ENCODE measurements around the gene RAE1.

Gene RAE1

DNA sequence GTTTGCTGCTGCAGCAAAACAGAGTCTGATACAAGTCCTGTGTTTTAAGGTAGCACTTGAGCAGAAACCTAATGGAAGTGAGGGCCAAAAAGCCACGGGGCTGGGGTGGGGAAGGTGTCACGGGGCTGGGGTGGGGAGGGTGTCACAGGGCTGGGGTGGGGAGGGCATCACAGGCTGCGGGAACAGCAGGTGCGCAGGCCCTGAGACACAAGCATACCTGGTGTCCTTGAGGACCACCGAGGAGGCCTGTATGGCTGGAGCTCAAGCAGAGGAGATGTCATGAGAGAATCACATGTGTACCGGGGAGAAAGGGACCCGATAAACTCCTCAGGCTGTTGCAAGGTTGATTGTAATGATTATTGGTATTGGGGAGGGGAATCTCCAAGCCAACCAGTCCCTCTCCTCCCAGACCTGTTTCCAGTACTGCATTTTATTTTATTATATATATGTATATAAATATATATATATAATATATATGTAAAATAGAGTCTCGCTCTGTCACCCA is 35.0 kb upstream of the RAE1 start:
- Histone ChIP-seq H3K4me2 (ENCODE audit: low read depth, low read length) (no peak overlapping the region), H3K4me3 (ENCODE audit: low read length) (no peak overlapping the region), H3K27me3 (replicated peaks; ENCODE audit: insufficient read depth, low read length) (peaks cover 19% of the 10 kb centered on the region), H2AFZ (ENCODE audit: low read length) (no peak overlapping the region), H3K9ac (ENCODE audit: low read length) (no peak overlapping the region), H3K9me2 (replicated peaks; ENCODE audit: insufficient read depth, low read length) (no peaks in the 10 kb centered on the region), H3K79me2 (ENCODE audit: low read length) (no peaks in the 10 kb centered on the region), H3K27ac (ENCODE audit: low read length) (no peak overlapping the region), H3K9me3 (replicated peaks; ENCODE audit: insufficient read depth, low read length) (no peaks in the 10 kb centered on the region), H3F3A (ENCODE audit: insufficient read depth, low read length) (no peaks in the 10 kb centered on the region), H4K20me1 (ENCODE audit: insufficient read depth, low read length) (no peaks in the 10 kb centered on the region), H3K4me1 (ENCODE audit: low read length) (no peaks in the 10 kb centered on the region), H3K36me3 (replicated peaks; ENCODE audit: insufficient read depth, low read length) (no peaks in the 10 kb centered on the region)
- no peak for DNase-seq
- TF ChIP-seq EZH2 (optimal IDR thresholded peaks at IDR 0.05; ENCODE audit: low read depth, low read length) (no peak), EZH2phosphoT487 (IDR thresholded peaks at IDR 0.05; ENCODE audit: low read length) (no peak)
- TF ChIP-seq, protein P1, sequence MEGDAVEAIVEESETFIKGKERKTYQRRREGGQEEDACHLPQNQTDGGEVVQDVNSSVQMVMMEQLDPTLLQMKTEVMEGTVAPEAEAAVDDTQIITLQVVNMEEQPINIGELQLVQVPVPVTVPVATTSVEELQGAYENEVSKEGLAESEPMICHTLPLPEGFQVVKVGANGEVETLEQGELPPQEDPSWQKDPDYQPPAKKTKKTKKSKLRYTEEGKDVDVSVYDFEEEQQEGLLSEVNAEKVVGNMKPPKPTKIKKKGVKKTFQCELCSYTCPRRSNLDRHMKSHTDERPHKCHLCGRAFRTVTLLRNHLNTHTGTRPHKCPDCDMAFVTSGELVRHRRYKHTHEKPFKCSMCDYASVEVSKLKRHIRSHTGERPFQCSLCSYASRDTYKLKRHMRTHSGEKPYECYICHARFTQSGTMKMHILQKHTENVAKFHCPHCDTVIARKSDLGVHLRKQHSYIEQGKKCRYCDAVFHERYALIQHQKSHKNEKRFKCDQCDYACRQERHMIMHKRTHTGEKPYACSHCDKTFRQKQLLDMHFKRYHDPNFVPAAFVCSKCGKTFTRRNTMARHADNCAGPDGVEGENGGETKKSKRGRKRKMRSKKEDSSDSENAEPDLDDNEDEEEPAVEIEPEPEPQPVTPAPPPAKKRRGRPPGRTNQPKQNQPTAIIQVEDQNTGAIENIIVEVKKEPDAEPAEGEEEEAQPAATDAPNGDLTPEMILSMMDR (IDR thresholded peaks at IDR 0.05; ENCODE audit: low read length): no peak

- no peak overlapping the region for H3K4me2 ChIP-seq (ENCODE audit: low read depth, low read length)
- H3K79me2 ChIP-seq (ENCODE audit: low read length): no peaks in the 10 kb centered on the region
- no peak overlapping the region for H2AFZ ChIP-seq (ENCODE audit: low read length)
- H4K20me1 ChIP-seq (ENCODE audit: insufficient read depth, low read length): no peaks in the 10 kb centered on the region
- DNase-seq: no peak
- no peaks in the 10 kb centered on the region for H3K9me3 ChIP-seq (replicated peaks; ENCODE audit: insufficient read depth, low read length)
- H3K27ac ChIP-seq (ENCODE audit: low read length): no peak overlapping the region
- no peaks in the 10 kb centered on the region for H3F3A ChIP-seq (ENCODE audit: insufficient read depth, low read length)
- H3K4me3 ChIP-seq (ENCODE audit: low read length): no peak overlapping the region
- H3K9me2 ChIP-seq (replicated peaks; ENCODE audit: insufficient read depth, low read length): no peaks in the 10 kb centered on the region
- H3K27me3 ChIP-seq (replicated peaks; ENCODE audit: insufficient read depth, low read length): peaks cover 24% of the 10 kb centered on the region
- TF ChIP-seq EZH2phosphoT487 (IDR thresholded peaks at IDR 0.05; ENCODE audit: low read length): no peak
- TF ChIP-seq, protein P1 (IDR thresholded peaks at IDR 0.05; ENCODE audit: low read length): no peak
- no peak for TF ChIP-seq EZH2 (optimal IDR thresholded peaks at IDR 0.05; ENCODE audit: low read depth, low read length)
- H3K4me1 ChIP-seq (ENCODE audit: low read length): no peaks in the 10 kb centered on the region
- H3K9ac ChIP-seq (ENCODE audit: low read length): no peak overlapping the region
- no peaks in the 10 kb centered on the region for H3K36me3 ChIP-seq (replicated peaks; ENCODE audit: insufficient read depth, low read length)
These were observed 34.3 kb upstream of the RAE1 start for GRCh38 chr20:57316795-57317201.

DNA sequence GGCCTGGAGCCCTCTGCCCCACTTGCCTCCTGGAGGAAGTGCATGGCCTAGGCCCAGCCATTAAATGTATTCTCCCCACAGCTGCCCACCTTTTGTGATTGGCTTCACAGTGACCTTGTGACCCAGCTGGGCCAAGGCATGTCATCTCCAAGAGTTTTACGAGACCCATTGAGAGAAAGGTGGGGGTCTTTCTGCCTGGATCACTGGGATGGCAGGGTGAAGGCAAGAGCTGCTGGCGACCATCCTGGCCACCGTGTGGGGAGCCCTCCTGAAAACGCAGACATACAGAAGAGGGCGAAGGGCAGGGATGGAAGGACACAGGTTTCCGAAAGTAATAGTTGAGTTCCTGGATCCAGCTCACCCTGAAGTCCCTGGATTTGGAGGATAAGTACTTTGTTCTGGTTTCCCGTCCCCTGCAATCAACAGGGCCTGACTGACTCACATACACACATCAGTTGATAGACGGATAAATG is 33.7 kb upstream of the RAE1 start:
- Histone ChIP-seq H4K20me1 (ENCODE audit: insufficient read depth, low read length) (no peaks in the 10 kb centered on the region), H3K4me1 (ENCODE audit: low read length) (no peaks in the 10 kb centered on the region), H3K9ac (ENCODE audit: low read length) (no peak overlapping the region), H3K27ac (ENCODE audit: low read length) (no peak overlapping the region), H3F3A (ENCODE audit: insufficient read depth, low read length) (no peaks in the 10 kb centered on the region), H3K4me2 (ENCODE audit: low read depth, low read length) (no peak overlapping the region), H3K4me3 (ENCODE audit: low read length) (no peak overlapping the region), H3K36me3 (replicated peaks; ENCODE audit: insufficient read depth, low read length) (no peaks in the 10 kb centered on the region), H2AFZ (ENCODE audit: low read length) (no peak overlapping the region), H3K9me2 (replicated peaks; ENCODE audit: insufficient read depth, low read length) (no peaks in the 10 kb centered on the region), H3K9me3 (replicated peaks; ENCODE audit: insufficient read depth, low read length) (no peaks in the 10 kb centered on the region), H3K79me2 (ENCODE audit: low read length) (no peaks in the 10 kb centered on the region), H3K27me3 (replicated peaks; ENCODE audit: insufficient read depth, low read length) (peaks cover 24% of the 10 kb centered on the region)
- TF ChIP-seq, protein P1 (IDR thresholded peaks at IDR 0.05; ENCODE audit: low read length): no peak
- DNase-seq: no peak

All from MM.1S (cell line).